Measurements from ENCODE around the gene STARD4. TPM values are rescaled to one million over a fixed set of nuclear protein-coding genes. Genes with fewer than 3 reads are reported as not detected.

Gene STARD4
- total RNA-seq, 1 donor from 2014 or later = 91.4 TPM

DNA sequence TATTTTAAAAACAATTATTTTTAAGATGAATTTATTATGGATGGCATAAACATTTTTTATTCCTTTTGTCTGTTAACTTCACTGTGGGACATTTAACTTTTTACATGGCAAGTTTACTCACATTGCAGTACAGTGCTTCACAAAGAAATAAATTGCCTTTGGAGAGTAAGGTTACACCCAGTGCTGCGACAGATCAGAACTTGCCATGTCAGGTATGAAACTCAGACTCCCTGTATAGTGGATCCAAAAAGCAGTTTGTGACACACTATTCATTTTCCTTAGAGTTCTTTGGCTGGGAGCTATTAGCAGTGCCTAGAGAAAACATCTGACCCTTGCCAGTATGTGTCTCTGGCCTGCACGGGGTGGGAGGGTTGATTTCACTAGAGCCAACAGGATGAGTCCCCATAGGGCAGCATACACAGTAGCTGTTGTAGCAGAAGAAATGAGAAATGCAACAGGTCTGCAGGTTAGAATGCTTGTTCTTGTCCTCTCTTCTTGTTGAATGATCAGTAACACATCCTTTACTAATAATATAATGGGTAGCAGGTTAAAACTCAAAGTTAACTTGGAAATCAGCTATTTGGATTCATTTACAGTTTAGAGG lies 42.9 kb downstream of the STARD4 start:
- DNase-seq (ENCODE audit: low read depth) (peak; percentile 33), FAIRE-seq (no peak)
- TF ChIP-seq, protein P1, sequence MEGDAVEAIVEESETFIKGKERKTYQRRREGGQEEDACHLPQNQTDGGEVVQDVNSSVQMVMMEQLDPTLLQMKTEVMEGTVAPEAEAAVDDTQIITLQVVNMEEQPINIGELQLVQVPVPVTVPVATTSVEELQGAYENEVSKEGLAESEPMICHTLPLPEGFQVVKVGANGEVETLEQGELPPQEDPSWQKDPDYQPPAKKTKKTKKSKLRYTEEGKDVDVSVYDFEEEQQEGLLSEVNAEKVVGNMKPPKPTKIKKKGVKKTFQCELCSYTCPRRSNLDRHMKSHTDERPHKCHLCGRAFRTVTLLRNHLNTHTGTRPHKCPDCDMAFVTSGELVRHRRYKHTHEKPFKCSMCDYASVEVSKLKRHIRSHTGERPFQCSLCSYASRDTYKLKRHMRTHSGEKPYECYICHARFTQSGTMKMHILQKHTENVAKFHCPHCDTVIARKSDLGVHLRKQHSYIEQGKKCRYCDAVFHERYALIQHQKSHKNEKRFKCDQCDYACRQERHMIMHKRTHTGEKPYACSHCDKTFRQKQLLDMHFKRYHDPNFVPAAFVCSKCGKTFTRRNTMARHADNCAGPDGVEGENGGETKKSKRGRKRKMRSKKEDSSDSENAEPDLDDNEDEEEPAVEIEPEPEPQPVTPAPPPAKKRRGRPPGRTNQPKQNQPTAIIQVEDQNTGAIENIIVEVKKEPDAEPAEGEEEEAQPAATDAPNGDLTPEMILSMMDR (IDR thresholded peaks at IDR 0.05; ENCODE audit: insufficient read depth, low read length, severe bottlenecking) = no peak
- Histone ChIP-seq H3K4me3 (ENCODE audit: low read depth, low read length) (no peak overlapping the region), H3K27me3 (ENCODE audit: control insufficient read depth, insufficient read depth, low read length) (no peaks in the 10 kb centered on the region), H3K36me3 (ENCODE audit: control insufficient read depth, insufficient read depth, low read length) (no peaks in the 10 kb centered on the region)

DNA sequence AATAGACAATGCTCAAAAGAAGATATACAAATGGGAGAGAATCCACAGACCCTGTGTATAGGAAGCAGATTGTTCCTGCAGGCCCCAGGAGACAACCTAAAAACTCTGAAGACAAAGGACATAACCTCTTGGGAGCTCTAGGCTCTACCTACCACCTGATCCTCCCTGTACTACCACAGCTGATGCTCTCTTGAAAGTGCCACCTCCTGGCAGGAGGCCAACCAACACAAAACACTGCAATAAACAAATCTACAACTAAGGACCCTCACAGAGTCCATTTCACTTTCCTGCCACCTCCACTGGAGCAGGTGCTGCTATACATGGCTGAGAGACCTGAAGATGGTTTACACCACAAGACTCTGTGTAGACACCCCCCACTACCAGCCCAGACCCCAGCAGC lies 49.0 kb downstream of the STARD4 start:
- TF ChIP-seq, protein P1 (IDR thresholded peaks at IDR 0.05; ENCODE audit: insufficient read depth, low read length, severe bottlenecking) = no peak
- H3K4me3 ChIP-seq (ENCODE audit: low read depth, low read length) = no peak overlapping the region
- no peaks in the 10 kb centered on the region for H3K36me3 ChIP-seq (ENCODE audit: control insufficient read depth, insufficient read depth, low read length)
- FAIRE-seq = no peak
- DNase-seq (ENCODE audit: low read depth) = no peak
- H3K27me3 ChIP-seq (ENCODE audit: control insufficient read depth, insufficient read depth, low read length) = no peaks in the 10 kb centered on the region

- Histone ChIP-seq H3K4me3 (ENCODE audit: low read depth, low read length) (no peak overlapping the region), H3K27me3 (ENCODE audit: control insufficient read depth, insufficient read depth, low read length) (no peaks in the 10 kb centered on the region), H3K36me3 (ENCODE audit: control insufficient read depth, insufficient read depth, low read length) (no peaks in the 10 kb centered on the region)
- DNase-seq (ENCODE audit: low read depth) (no peak), FAIRE-seq (no peak)
- TF ChIP-seq, protein P1 (IDR thresholded peaks at IDR 0.05; ENCODE audit: insufficient read depth, low read length, severe bottlenecking) = no peak
Observed at GRCh38 chr5:111461934-111462333, 50.4 kb downstream of the STARD4 start.

DNA sequence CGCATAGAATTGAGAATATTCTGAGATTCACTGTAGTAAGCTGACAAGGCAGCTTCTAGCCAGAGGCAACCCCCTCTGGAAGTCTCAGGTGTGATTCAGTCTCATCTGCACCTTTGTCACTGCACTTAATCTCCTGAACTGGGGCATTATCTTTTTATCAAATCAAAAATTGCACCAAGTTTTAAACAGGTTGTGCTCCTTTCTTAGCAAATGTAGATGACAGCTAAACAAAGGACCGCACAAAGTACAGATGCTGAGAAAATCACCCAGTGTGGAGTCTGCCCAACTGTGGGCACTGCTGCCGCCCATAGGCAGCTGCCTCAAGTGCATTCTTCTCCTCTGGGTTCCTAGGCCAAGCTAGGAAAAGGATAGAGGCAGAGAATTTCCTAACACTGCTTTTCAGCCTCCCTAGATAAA lies 51.1 kb downstream of the STARD4 start:
- peak; percentile 20 for DNase-seq (ENCODE audit: low read depth)
- Histone ChIP-seq H3K4me3 (ENCODE audit: low read depth, low read length) (no peak overlapping the region), H3K36me3 (ENCODE audit: control insufficient read depth, insufficient read depth, low read length) (no peaks in the 10 kb centered on the region), H3K27me3 (ENCODE audit: control insufficient read depth, insufficient read depth, low read length) (no peaks in the 10 kb centered on the region)
- no peak for FAIRE-seq
- TF ChIP-seq, protein P1 (IDR thresholded peaks at IDR 0.05; ENCODE audit: insufficient read depth, low read length, severe bottlenecking) = peak; percentile 67

- Histone ChIP-seq H3K36me3 (ENCODE audit: control insufficient read depth, insufficient read depth, low read length) (no peaks in the 10 kb centered on the region), H3K4me3 (ENCODE audit: low read depth, low read length) (no peak overlapping the region), H3K27me3 (ENCODE audit: control insufficient read depth, insufficient read depth, low read length) (no peaks in the 10 kb centered on the region)
- TF ChIP-seq, protein P1 (IDR thresholded peaks at IDR 0.05; ENCODE audit: insufficient read depth, low read length, severe bottlenecking) = no peak
- FAIRE-seq (no peak), DNase-seq (ENCODE audit: low read depth) (no peak)
Observed at GRCh38 chr5:111454776-111455175, 57.6 kb downstream of the STARD4 start.

DNA sequence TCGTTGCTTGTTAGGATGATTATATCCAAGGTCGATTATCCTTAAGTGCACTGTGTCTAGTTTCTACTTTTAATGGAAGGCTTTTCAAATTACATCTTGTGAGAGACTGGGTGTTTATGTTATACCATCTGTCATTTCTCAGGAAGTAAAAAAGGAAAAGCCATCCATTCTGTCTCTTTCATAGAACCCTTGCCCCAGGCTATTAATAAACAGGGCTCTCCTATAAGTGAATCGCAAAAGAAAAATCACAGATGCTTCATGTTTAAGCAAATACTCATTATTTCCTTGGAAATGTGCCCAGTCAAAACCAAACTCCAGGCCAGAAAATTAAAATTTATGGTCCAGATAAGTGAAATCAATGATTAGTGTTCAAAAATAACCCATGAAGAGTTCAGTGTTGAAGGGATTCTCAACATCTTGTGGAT lies 58.1 kb downstream of the STARD4 start:
- TF ChIP-seq, protein P1 (IDR thresholded peaks at IDR 0.05; ENCODE audit: insufficient read depth, low read length, severe bottlenecking) = no peak
- Histone ChIP-seq H3K27me3 (ENCODE audit: control insufficient read depth, insufficient read depth, low read length) (no peaks in the 10 kb centered on the region), H3K36me3 (ENCODE audit: control insufficient read depth, insufficient read depth, low read length) (no peaks in the 10 kb centered on the region), H3K4me3 (ENCODE audit: low read depth, low read length) (no peak overlapping the region)
- FAIRE-seq = no peak
- DNase-seq (ENCODE audit: low read depth) = peak; percentile 9
